ENCODE results near the gene DHRS1. TPM values are rescaled to one million over a fixed set of nuclear protein-coding genes. Genes with fewer than 3 reads are reported as not detected.

Gene DHRS1
- total RNA-seq, 2 experiments from 2014 or later = 14.7 to 14.9 TPM

GRCh38 chr14:24261256-24261968 is 38.2 kb downstream of the DHRS1 start:
- H3K27me3 Mint-ChIP-seq = no peaks in the 10 kb centered on the region
- no peak for DNase-seq
- no peaks in the 10 kb centered on the region for H3K4me1 Mint-ChIP-seq (ENCODE audit: low read depth)
- ChIA-PET CTCF (interaction anchor here (1.0 kb wide), 1 partner anchor 35 kb away, joined by 3 read pairs; no protein-coding TSS in a partner anchor), POLR2A (no interaction called here)
- H3K27ac Mint-ChIP-seq = no peak overlapping the region
- no peak overlapping the region for H3K4me3 Mint-ChIP-seq
- peaks cover 1% of the 10 kb centered on the region for H3K36me3 Mint-ChIP-seq
- H3K9me3 Mint-ChIP-seq = no peaks in the 10 kb centered on the region
- intact Hi-C loops (cut with micrococcal nuclease) = no loop called here

- Mint-ChIP-seq H3K4me3 (no peak overlapping the region), H3K4me1 (ENCODE audit: low read depth) (no peaks in the 10 kb centered on the region), H3K9me3 (no peaks in the 10 kb centered on the region), H3K36me3 (peaks cover 1% of the 10 kb centered on the region), H3K27me3 (no peaks in the 10 kb centered on the region), H3K27ac (no peak overlapping the region)
- DNase-seq = no peak
- POLR2A ChIA-PET = no interaction called here
- CTCF ChIA-PET = interaction anchor here (1.0 kb wide), 1 partner anchor 36 kb away, joined by 3 read pairs; no protein-coding TSS in a partner anchor
- intact Hi-C loops (cut with micrococcal nuclease) = no loop called here
These were observed 38.8 kb downstream of the DHRS1 start for GRCh38 chr14:24260780-24261157.

GRCh38 chr14:24260026-24260779 is 39.4 kb downstream of the DHRS1 start:
- no peak overlapping the region for H3K4me3 Mint-ChIP-seq
- H3K27me3 Mint-ChIP-seq = no peaks in the 10 kb centered on the region
- ChIA-PET POLR2A (no interaction called here), CTCF (no interaction called here)
- no peaks in the 10 kb centered on the region for H3K4me1 Mint-ChIP-seq (ENCODE audit: low read depth)
- DNase-seq = no peak
- no peaks in the 10 kb centered on the region for H3K9me3 Mint-ChIP-seq
- intact Hi-C loops (cut with micrococcal nuclease) = no loop called here
- H3K36me3 Mint-ChIP-seq = peaks cover 1% of the 10 kb centered on the region
- no peak overlapping the region for H3K27ac Mint-ChIP-seq

- ChIA-PET POLR2A (no interaction called here), CTCF (no interaction called here)
- intact Hi-C loops (cut with micrococcal nuclease) = no loop called here
These were observed 40.1 kb downstream of the DHRS1 start for GRCh38 chr14:24259282-24260025.

GRCh38 chr14:24258548-24259265 is 40.9 kb downstream of the DHRS1 start:
- Mint-ChIP-seq H3K9me3 (no peaks in the 10 kb centered on the region), H3K27ac (no peak overlapping the region), H3K4me1 (ENCODE audit: low read depth) (no peaks in the 10 kb centered on the region), H3K36me3 (peaks cover 1% of the 10 kb centered on the region), H3K27me3 (no peaks in the 10 kb centered on the region), H3K4me3 (no peak overlapping the region)
- intact Hi-C loops (cut with micrococcal nuclease) = no loop called here
- CTCF ChIA-PET = interaction anchor here (1.4 to 2.1 kb wide), 4 partner anchors 16 to 49 kb away, joined by 3 to 7 read pairs (median 4); partner anchors contain the start of genes CIDEB, MDP1 and TINF2
- POLR2A ChIA-PET = no interaction called here
- no peak for DNase-seq

More at GRCh38 chr14:24259282-24260025, 40.1 kb downstream of the DHRS1 start:
- Mint-ChIP-seq H3K27ac (no peak overlapping the region), H3K36me3 (peaks cover 1% of the 10 kb centered on the region), H3K4me1 (ENCODE audit: low read depth) (no peaks in the 10 kb centered on the region), H3K9me3 (no peaks in the 10 kb centered on the region), H3K4me3 (no peak overlapping the region), H3K27me3 (no peaks in the 10 kb centered on the region)
- no peak for DNase-seq

- Mint-ChIP-seq H3K9me3 (no peaks in the 10 kb centered on the region), H3K36me3 (peaks cover 1% of the 10 kb centered on the region), H3K4me1 (ENCODE audit: low read depth) (no peaks in the 10 kb centered on the region), H3K4me3 (no peak overlapping the region), H3K27me3 (no peaks in the 10 kb centered on the region), H3K27ac (no peak overlapping the region)
- ChIA-PET POLR2A (no interaction called here), CTCF (interaction anchor here (1.4 to 2.1 kb wide), 4 partner anchors 16 to 50 kb away, joined by 3 to 7 read pairs (median 4); partner anchors contain the start of genes CIDEB, MDP1 and TINF2)
- no peak for DNase-seq
- intact Hi-C loops (cut with micrococcal nuclease) = no loop called here
These were observed 41.5 kb downstream of the DHRS1 start for GRCh38 chr14:24258119-24258518.

GRCh38 chr14:24256960-24257359 is 42.6 kb downstream of the DHRS1 start:
- Mint-ChIP-seq H3K9me3 (no peaks in the 10 kb centered on the region), H3K4me1 (ENCODE audit: low read depth) (no peaks in the 10 kb centered on the region), H3K4me3 (no peak overlapping the region), H3K27ac (no peak overlapping the region), H3K36me3 (no peaks in the 10 kb centered on the region), H3K27me3 (no peaks in the 10 kb centered on the region)
- no peak for DNase-seq
- ChIA-PET CTCF (interaction anchor here (1.2 to 2.1 kb wide), 4 partner anchors 10 to 51 kb away, joined by 3 to 7 read pairs (median 4); partner anchors contain the start of genes CIDEB, RABGGTA and TINF2), POLR2A (no interaction called here)
- intact Hi-C loops (cut with micrococcal nuclease) = no loop called here

- Mint-ChIP-seq H3K9me3 (no peaks in the 10 kb centered on the region), H3K4me1 (ENCODE audit: low read depth) (no peaks in the 10 kb centered on the region), H3K27ac (no peak overlapping the region), H3K4me3 (no peak overlapping the region), H3K27me3 (no peaks in the 10 kb centered on the region), H3K36me3 (no peaks in the 10 kb centered on the region)
- ChIA-PET CTCF (interaction anchor here (0.8 to 2.0 kb wide), 4 partner anchors 10 to 52 kb away, joined by 3 to 5 read pairs (median 4); partner anchors contain the start of genes CIDEB and RABGGTA), POLR2A (no interaction called here)
- intact Hi-C loops (cut with micrococcal nuclease) = no loop called here
- no peak for DNase-seq
These were observed 43.5 kb downstream of the DHRS1 start for GRCh38 chr14:24255931-24256711.

- ChIA-PET POLR2A (no interaction called here), CTCF (interaction anchor here (0.8 kb wide), 1 partner anchor 12 kb away, joined by 3 read pairs; no protein-coding TSS in a partner anchor)
- Mint-ChIP-seq H3K4me3 (no peak overlapping the region), H3K27ac (no peak overlapping the region), H3K27me3 (no peaks in the 10 kb centered on the region), H3K9me3 (no peaks in the 10 kb centered on the region), H3K36me3 (no peaks in the 10 kb centered on the region), H3K4me1 (ENCODE audit: low read depth) (peaks cover 3% of the 10 kb centered on the region)
- intact Hi-C loops (cut with micrococcal nuclease) = no loop called here
- no peak for DNase-seq
These were observed 44.1 kb downstream of the DHRS1 start for GRCh38 chr14:24255438-24255837.

- intact Hi-C loops (cut with micrococcal nuclease) = no loop called here
- H3K9me3 Mint-ChIP-seq = no peaks in the 10 kb centered on the region
- peaks cover 9% of the 10 kb centered on the region for H3K4me1 Mint-ChIP-seq (ENCODE audit: low read depth)
- no peaks in the 10 kb centered on the region for H3K27me3 Mint-ChIP-seq
- CTCF ChIA-PET = no interaction called here
- H3K4me3 Mint-ChIP-seq = no peak overlapping the region
- H3K27ac Mint-ChIP-seq = no peak overlapping the region
- H3K36me3 Mint-ChIP-seq = no peaks in the 10 kb centered on the region
- POLR2A ChIA-PET = no interaction called here
- DNase-seq = no peak
These were observed 44.8 kb downstream of the DHRS1 start for GRCh38 chr14:24254630-24255392.
